HEK293 (cell line): ENCODE results near the gene CNPY4.

Source experiments
- ZNF133 ChIP-seq: fragments of 450-650 bp; formaldehyde crosslinking; IDR thresholded peaks from 2 replicates; pipeline ENCODE4 v1.5.1; 2016; ENCODE audit warnings: missing biosample characterization, missing genetic modification characterization
- ZNF274 ChIP-seq, 2 experiments: fragments of 200-500 bp in 1 of 2; fragments of 450-650 bp in 1 of 2; sonication (Bioruptor generic) in 1 of 2; formaldehyde crosslinking in 1 of 2; IDR thresholded peaks; 2 replicates each; pipeline versions ENCODE4 v1.5.1 to v1.6.1; 2014 to 2016; ENCODE audit warnings: borderline replicate concordance in 1 of 2, inconsistent platforms in 1 of 2, low read length in 1 of 2, missing biosample characterization in 1 of 2, missing genetic modification characterization in 1 of 2
- ZNF37A ChIP-seq: fragments of 450-650 bp; IDR thresholded peaks from 2 replicates; pipeline ENCODE4 v1.5.1; 2018; ENCODE audit warnings: missing biosample characterization, missing genetic modification characterization
- ZNF48 ChIP-seq: fragments of 450-650 bp; formaldehyde crosslinking; IDR thresholded peaks from 2 replicates; pipeline ENCODE4 v1.5.1; 2016; ENCODE audit warnings: missing biosample characterization, missing genetic modification characterization
- ZNF514 ChIP-seq: fragments of 450-650 bp; formaldehyde crosslinking; IDR thresholded peaks from 2 replicates; pipeline ENCODE4 v1.5.1; 2016; ENCODE audit warnings: missing biosample characterization, missing genetic modification characterization
- ZNF555 ChIP-seq: fragments of 450-650 bp; formaldehyde crosslinking; conservative IDR thresholded peaks from 2 replicates; pipeline ENCODE4 v1.5.1; 2017; ENCODE audit warnings: missing biosample characterization, mild to moderate bottlenecking, missing genetic modification characterization, inconsistent platforms
- TF ChIP-seq, protein P1 (sequence below): fragments of 450-650 bp; formaldehyde crosslinking; IDR thresholded peaks from 2 replicates; pipeline ENCODE4 v1.5.1; 2016; ENCODE audit warnings: missing biosample characterization, missing genetic modification characterization

GRCh38 chr7:100090527-100091410 is 28.7 kb upstream of the CNPY4 start:
- no peak for TF ChIP-seq ZNF274 (IDR thresholded peaks at IDR 0.05; ENCODE audit: low read length)
- no peak for TF ChIP-seq ZNF274 (tag by site-specific recombination; IDR thresholded peaks at IDR 0.05; ENCODE audit: borderline replicate concordance)
- TF ChIP-seq, protein P1, sequence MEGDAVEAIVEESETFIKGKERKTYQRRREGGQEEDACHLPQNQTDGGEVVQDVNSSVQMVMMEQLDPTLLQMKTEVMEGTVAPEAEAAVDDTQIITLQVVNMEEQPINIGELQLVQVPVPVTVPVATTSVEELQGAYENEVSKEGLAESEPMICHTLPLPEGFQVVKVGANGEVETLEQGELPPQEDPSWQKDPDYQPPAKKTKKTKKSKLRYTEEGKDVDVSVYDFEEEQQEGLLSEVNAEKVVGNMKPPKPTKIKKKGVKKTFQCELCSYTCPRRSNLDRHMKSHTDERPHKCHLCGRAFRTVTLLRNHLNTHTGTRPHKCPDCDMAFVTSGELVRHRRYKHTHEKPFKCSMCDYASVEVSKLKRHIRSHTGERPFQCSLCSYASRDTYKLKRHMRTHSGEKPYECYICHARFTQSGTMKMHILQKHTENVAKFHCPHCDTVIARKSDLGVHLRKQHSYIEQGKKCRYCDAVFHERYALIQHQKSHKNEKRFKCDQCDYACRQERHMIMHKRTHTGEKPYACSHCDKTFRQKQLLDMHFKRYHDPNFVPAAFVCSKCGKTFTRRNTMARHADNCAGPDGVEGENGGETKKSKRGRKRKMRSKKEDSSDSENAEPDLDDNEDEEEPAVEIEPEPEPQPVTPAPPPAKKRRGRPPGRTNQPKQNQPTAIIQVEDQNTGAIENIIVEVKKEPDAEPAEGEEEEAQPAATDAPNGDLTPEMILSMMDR (tag by site-specific recombination) = no peak
- TF ChIP-seq ZNF37A (tag by site-specific recombination) = no peak
- no peak for TF ChIP-seq ZNF133 (tag by site-specific recombination)
- TF ChIP-seq ZNF514 (tag by site-specific recombination) = no peak
- TF ChIP-seq ZNF48 (tag by site-specific recombination) = no peak
- no peak for TF ChIP-seq ZNF555 (tag by site-specific recombination)
